DMS153 (cell line): ENCODE results near the gene RALGPS2.
"Not testable (repeated sequence)": the region's sequence is repeated elsewhere in the genome, so short reads cannot be mapped to it uniquely, and the experiment has no call there.

Source experiments
- DNase-seq: peaks from one replicate; lab custom pipeline; 2025; lab: John Stamatoyannopoulos, UW

Gene RALGPS2

GRCh38 chr1:178781533-178782330 is 56.7 kb downstream of the RALGPS2 start:
- DNase-seq: no peak

GRCh38 chr1:178784131-178784536 is 59.1 kb downstream of the RALGPS2 start:
- no peak for DNase-seq

- no peak for DNase-seq
These were observed 67.3 kb downstream of the RALGPS2 start for GRCh38 chr1:178792394-178792793.

- DNase-seq: no peak
These were observed 71.0 kb downstream of the RALGPS2 start for GRCh38 chr1:178796013-178796412.

- no peak for DNase-seq
These were observed 72.5 kb downstream of the RALGPS2 start for GRCh38 chr1:178797590-178797989.

- no peak for DNase-seq
These were observed 73.3 kb downstream of the RALGPS2 start for GRCh38 chr1:178798232-178798861.

- DNase-seq: no peak
These were observed 77.8 kb downstream of the RALGPS2 start for GRCh38 chr1:178802873-178803272.

GRCh38 chr1:178806665-178807300 is 81.7 kb downstream of the RALGPS2 start:
- no peak for DNase-seq

- no peak for DNase-seq
These were observed 83.5 kb downstream of the RALGPS2 start for GRCh38 chr1:178808529-178808928.

- no peak for DNase-seq
These were observed 85.5 kb downstream of the RALGPS2 start for GRCh38 chr1:178810585-178810984.

- no peak for DNase-seq
These were observed 93.4 kb downstream of the RALGPS2 start for GRCh38 chr1:178818416-178818815.

GRCh38 chr1:178819123-178819522 is 94.1 kb downstream of the RALGPS2 start:
- DNase-seq: no peak

- no peak for DNase-seq
These were observed 96.3 kb downstream of the RALGPS2 start for GRCh38 chr1:178821134-178821866.

- DNase-seq: no peak
These were observed 100.1 kb downstream of the RALGPS2 start for GRCh38 chr1:178825167-178825566.

GRCh38 chr1:178844436-178844835 is 119.4 kb downstream of the RALGPS2 start:
- DNase-seq: no peak

GRCh38 chr1:178846306-178846705 is 121.3 kb downstream of the RALGPS2 start:
- DNase-seq: no peak

- DNase-seq: no peak
These were observed 122.4 kb downstream of the RALGPS2 start for GRCh38 chr1:178847396-178847849.

- not testable (repeated sequence) for DNase-seq
These were observed 122.9 kb downstream of the RALGPS2 start for GRCh38 chr1:178847919-178848318.

GRCh38 chr1:178849918-178850317 is 124.9 kb downstream of the RALGPS2 start:
- DNase-seq: no peak

- no peak for DNase-seq
These were observed 132.1 kb downstream of the RALGPS2 start for GRCh38 chr1:178857126-178857525.

GRCh38 chr1:178862416-178862815 is 137.4 kb downstream of the RALGPS2 start:
- DNase-seq: no peak

- no peak for DNase-seq
These were observed 137.8 kb downstream of the RALGPS2 start for GRCh38 chr1:178862864-178863263.
